HG03159 (cell line): ENCODE data around the gene KAZN.

ENCODE experiments used
- ATAC-seq: cut with Tn5 transposase; IDR thresholded peaks from one replicate; pipeline ENCODE4 v1.9.1; 2021; ENCODE audit warnings: mild to moderate bottlenecking, moderate library complexity; ENCODE audit not compliant: unreplicated experiment

The KAZN gene

GRCh38 chr1:14945132-14946010 lies 346.9 kb downstream of the KAZN start:
- ATAC-seq = no peak

- no peak for ATAC-seq
Measured at GRCh38 chr1:14946011-14946359, 347.5 kb downstream of the KAZN start.

GRCh38 chr1:14946684-14947238 lies 348.3 kb downstream of the KAZN start:
- no peak for ATAC-seq

GRCh38 chr1:14947421-14947820 lies 348.9 kb downstream of the KAZN start:
- no peak for ATAC-seq

- no peak for ATAC-seq
Measured at GRCh38 chr1:14948112-14948652, 349.7 kb downstream of the KAZN start.

- no peak for ATAC-seq
Measured at GRCh38 chr1:14949270-14949835, 350.9 kb downstream of the KAZN start.

- ATAC-seq = no peak
Measured at GRCh38 chr1:14949836-14950713, 351.6 kb downstream of the KAZN start.

GRCh38 chr1:14951766-14952165 lies 353.3 kb downstream of the KAZN start:
- no peak for ATAC-seq

GRCh38 chr1:14952626-14953314 lies 354.3 kb downstream of the KAZN start:
- ATAC-seq = no peak

GRCh38 chr1:14954210-14954609 lies 355.7 kb downstream of the KAZN start:
- no peak for ATAC-seq

- no peak for ATAC-seq
Measured at GRCh38 chr1:14954930-14955329, 356.4 kb downstream of the KAZN start.

GRCh38 chr1:14955402-14955801 lies 356.9 kb downstream of the KAZN start:
- ATAC-seq = no peak

- no peak for ATAC-seq
Measured at GRCh38 chr1:14955976-14956375, 357.5 kb downstream of the KAZN start.

- no peak for ATAC-seq
Measured at GRCh38 chr1:14956579-14957195, 358.2 kb downstream of the KAZN start.

GRCh38 chr1:14957375-14958098 lies 359.1 kb downstream of the KAZN start:
- ATAC-seq = no peak

- ATAC-seq = no peak
Measured at GRCh38 chr1:14958249-14959058, 360.0 kb downstream of the KAZN start.

GRCh38 chr1:14959059-14959694 lies 360.7 kb downstream of the KAZN start:
- ATAC-seq = no peak

- no peak for ATAC-seq
Measured at GRCh38 chr1:14961661-14962267, 363.3 kb downstream of the KAZN start.
